Measurements from ENCODE around the gene ARNT2.

The ARNT2 gene

GRCh38 chr15:80382285-80382684, 21.9 kb upstream of the ARNT2 start:
- no peak overlapping the region for H2BK5ac ChIP-seq (ENCODE audit: low read depth, low read length, poor library complexity, severe bottlenecking)
- no peaks in the 10 kb centered on the region for H3K4me1 ChIP-seq (ENCODE audit: control insufficient read depth, insufficient read depth, low read depth, low read length)
- H3K14ac ChIP-seq (ENCODE audit: low read length in 2 of 2) = no peak overlapping the region
- H2BK120ac ChIP-seq (ENCODE audit: low read depth, low read length) = no peak overlapping the region
- H4K8ac ChIP-seq (ENCODE audit: low read length) = no peak overlapping the region
- no peaks in the 10 kb centered on the region for H3K79me1 ChIP-seq (replicated peaks; ENCODE audit: low read length, poor library complexity, severe bottlenecking)
- H2AFZ ChIP-seq (ENCODE audit: low read depth, low read length) = no peak overlapping the region
- peaks cover 5 to 59% of the 10 kb centered on the region in 2 experiments for H3K27me3 ChIP-seq (ENCODE audit: control insufficient read depth in 1 of 2, insufficient read depth in 1 of 2, low read length in 2 of 2)
- H3K18ac ChIP-seq (ENCODE audit: low read depth in 1 of 2, low read length in 2 of 2) = no peak overlapping the region
- no peak overlapping the region for H2BK15ac ChIP-seq (ENCODE audit: low read depth, poor library complexity, severe bottlenecking)
- H2BK12ac ChIP-seq (ENCODE audit: low read length in 2 of 2) = no peak overlapping the region
- no peak overlapping the region for H3K23ac ChIP-seq (ENCODE audit: low read length in 2 of 2)
- no peak overlapping the region for H4K91ac ChIP-seq (ENCODE audit: low read length)
- H3K4ac ChIP-seq (ENCODE audit: low read depth in 1 of 2, low read length in 2 of 2) = no peak overlapping the region
- H3K27ac ChIP-seq (ENCODE audit: low read length, poor library complexity, severe bottlenecking) = no peak overlapping the region
- H3K4me2 ChIP-seq (ENCODE audit: low read length, poor library complexity, severe bottlenecking) = no peak overlapping the region
- H2AK5ac ChIP-seq (ENCODE audit: low read length, severe bottlenecking) = no peak overlapping the region
- H3K36me3 ChIP-seq (ENCODE audit: control insufficient read depth in 1 of 2, insufficient read depth in 2 of 2, low read depth in 1 of 2, low read length in 2 of 2) = no peaks in the 10 kb centered on the region
- WGBS = 87% methylated on average over 3 of the region's 3 CpGs
- DNase-seq = no peak
- no peak overlapping the region for H3K4me3 ChIP-seq (ENCODE audit: insufficient read depth in 1 of 2, low read depth in 1 of 2, low read length in 2 of 2)
- H3K9me3 ChIP-seq (ENCODE audit: control insufficient read depth, low read length) = no peaks in the 10 kb centered on the region
- no peak overlapping the region for H3K9ac ChIP-seq (ENCODE audit: low read length)

DNA sequence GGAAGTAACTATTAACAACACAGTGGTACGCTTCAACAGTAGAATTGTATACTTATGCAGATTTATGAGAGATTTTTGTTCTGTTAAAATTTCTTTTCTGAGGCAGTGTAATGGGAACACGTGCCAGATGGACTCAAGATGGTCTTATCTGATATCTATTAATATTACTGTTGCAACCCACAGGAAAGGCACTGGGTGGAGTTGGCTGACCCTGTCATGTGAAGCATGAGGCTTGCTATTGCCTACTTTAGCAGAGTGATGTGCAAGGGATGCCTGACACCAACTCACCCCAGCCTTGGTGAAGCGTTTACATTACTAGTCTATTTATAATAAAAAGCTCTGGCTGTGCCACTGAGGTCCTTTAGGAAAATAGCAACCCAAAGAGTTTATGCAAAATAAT, 19.8 kb upstream of the ARNT2 start:
- no peak overlapping the region for H3K27ac ChIP-seq (ENCODE audit: low read length, poor library complexity, severe bottlenecking)
- H3K27me3 ChIP-seq (ENCODE audit: control insufficient read depth in 1 of 2, insufficient read depth in 1 of 2, low read length in 2 of 2) = peaks cover 3 to 57% of the 10 kb centered on the region in 2 experiments
- no peak overlapping the region for H2BK5ac ChIP-seq (ENCODE audit: low read depth, low read length, poor library complexity, severe bottlenecking)
- DNase-seq = no peak
- no peak overlapping the region for H3K14ac ChIP-seq (ENCODE audit: low read length in 2 of 2)
- H2AK5ac ChIP-seq (ENCODE audit: low read length, severe bottlenecking) = no peak overlapping the region
- H3K4me1 ChIP-seq (ENCODE audit: control insufficient read depth, insufficient read depth, low read depth, low read length) = no peaks in the 10 kb centered on the region
- H3K36me3 ChIP-seq (ENCODE audit: control insufficient read depth in 1 of 2, insufficient read depth in 2 of 2, low read depth in 1 of 2, low read length in 2 of 2) = no peaks in the 10 kb centered on the region
- no peak overlapping the region for H4K91ac ChIP-seq (ENCODE audit: low read length)
- H2BK15ac ChIP-seq (ENCODE audit: low read depth, poor library complexity, severe bottlenecking) = no peak overlapping the region
- H2BK120ac ChIP-seq (ENCODE audit: low read depth, low read length) = no peak overlapping the region
- H2AFZ ChIP-seq (ENCODE audit: low read depth, low read length) = no peak overlapping the region
- no peak overlapping the region for H3K4ac ChIP-seq (ENCODE audit: low read depth in 1 of 2, low read length in 2 of 2)
- no peaks in the 10 kb centered on the region for H3K9me3 ChIP-seq (ENCODE audit: control insufficient read depth, low read length)
- 89% methylated on average over 2 of the region's 3 CpGs for WGBS
- no peak overlapping the region for H3K23ac ChIP-seq (ENCODE audit: low read length in 2 of 2)
- no peak overlapping the region for H4K8ac ChIP-seq (ENCODE audit: low read length)
- no peak overlapping the region for H3K4me2 ChIP-seq (ENCODE audit: low read length, poor library complexity, severe bottlenecking)
- no peak overlapping the region for H3K9ac ChIP-seq (ENCODE audit: low read length)
- no peak overlapping the region for H2BK12ac ChIP-seq (ENCODE audit: low read length in 2 of 2)
- H3K4me3 ChIP-seq (ENCODE audit: insufficient read depth in 1 of 2, low read depth in 1 of 2, low read length in 2 of 2) = no peak overlapping the region
- no peak overlapping the region for H3K18ac ChIP-seq (ENCODE audit: low read depth in 1 of 2, low read length in 2 of 2)
- no peaks in the 10 kb centered on the region for H3K79me1 ChIP-seq (replicated peaks; ENCODE audit: low read length, poor library complexity, severe bottlenecking)

GRCh38 chr15:80386151-80386550, 18.0 kb upstream of the ARNT2 start:
- Histone ChIP-seq H2AFZ (ENCODE audit: low read depth, low read length) (no peak overlapping the region), H3K23ac (ENCODE audit: low read length in 2 of 2) (no peak overlapping the region), H2BK15ac (ENCODE audit: low read depth, poor library complexity, severe bottlenecking) (no peak overlapping the region), H3K36me3 (ENCODE audit: control insufficient read depth in 1 of 2, insufficient read depth in 2 of 2, low read depth in 1 of 2, low read length in 2 of 2) (no peaks in the 10 kb centered on the region), H3K9me3 (ENCODE audit: control insufficient read depth, low read length) (no peaks in the 10 kb centered on the region), H2BK5ac (ENCODE audit: low read depth, low read length, poor library complexity, severe bottlenecking) (no peak overlapping the region), H2BK120ac (ENCODE audit: low read depth, low read length) (no peak overlapping the region), H3K9ac (ENCODE audit: low read length) (no peak overlapping the region), H3K4me2 (ENCODE audit: low read length, poor library complexity, severe bottlenecking) (no peak overlapping the region), H3K27me3 (ENCODE audit: control insufficient read depth in 1 of 2, insufficient read depth in 1 of 2, low read length in 2 of 2) (peaks cover 0 to 41% of the 10 kb centered on the region in 2 experiments), H3K14ac (ENCODE audit: low read length in 2 of 2) (no peak overlapping the region), H4K91ac (ENCODE audit: low read length) (no peak overlapping the region), H3K4me1 (ENCODE audit: control insufficient read depth, insufficient read depth, low read depth, low read length) (no peaks in the 10 kb centered on the region), H3K4ac (ENCODE audit: low read depth in 1 of 2, low read length in 2 of 2) (no peak overlapping the region), H3K18ac (ENCODE audit: low read depth in 1 of 2, low read length in 2 of 2) (no peak overlapping the region), H2BK12ac (ENCODE audit: low read length in 2 of 2) (no peak overlapping the region), H3K4me3 (ENCODE audit: insufficient read depth in 1 of 2, low read depth in 1 of 2, low read length in 2 of 2) (no peak overlapping the region), H4K8ac (ENCODE audit: low read length) (no peak overlapping the region), H3K79me1 (replicated peaks; ENCODE audit: low read length, poor library complexity, severe bottlenecking) (no peaks in the 10 kb centered on the region), H3K27ac (ENCODE audit: low read length, poor library complexity, severe bottlenecking) (no peak overlapping the region), H2AK5ac (ENCODE audit: low read length, severe bottlenecking) (no peak overlapping the region)
- DNase-seq = no peak
- WGBS = 93% methylated on average over 1 of the region's 1 CpG

GRCh38 chr15:80388326-80388725, 15.9 kb upstream of the ARNT2 start:
- DNase-seq = no peak
- 71% methylated on average over 2 of the region's 3 CpGs for WGBS
- Histone ChIP-seq H3K27me3 (ENCODE audit: control insufficient read depth in 1 of 2, insufficient read depth in 1 of 2, low read length in 2 of 2) (peaks cover 0 to 43% of the 10 kb centered on the region in 2 experiments), H2AFZ (ENCODE audit: low read depth, low read length) (no peak overlapping the region), H2BK15ac (ENCODE audit: low read depth, poor library complexity, severe bottlenecking) (no peak overlapping the region), H3K9me3 (ENCODE audit: control insufficient read depth, low read length) (no peaks in the 10 kb centered on the region), H4K91ac (ENCODE audit: low read length) (no peak overlapping the region), H3K36me3 (ENCODE audit: control insufficient read depth in 1 of 2, insufficient read depth in 2 of 2, low read depth in 1 of 2, low read length in 2 of 2) (no peaks in the 10 kb centered on the region), H2BK5ac (ENCODE audit: low read depth, low read length, poor library complexity, severe bottlenecking) (no peak overlapping the region), H3K4me3 (ENCODE audit: insufficient read depth in 1 of 2, low read depth in 1 of 2, low read length in 2 of 2) (no peak overlapping the region), H3K27ac (ENCODE audit: low read length, poor library complexity, severe bottlenecking) (no peak overlapping the region), H2AK5ac (ENCODE audit: low read length, severe bottlenecking) (no peak overlapping the region), H3K4me2 (ENCODE audit: low read length, poor library complexity, severe bottlenecking) (no peak overlapping the region), H3K18ac (ENCODE audit: low read depth in 1 of 2, low read length in 2 of 2) (no peak overlapping the region), H3K9ac (ENCODE audit: low read length) (no peak overlapping the region), H4K8ac (ENCODE audit: low read length) (no peak overlapping the region), H3K14ac (ENCODE audit: low read length in 2 of 2) (no peak overlapping the region), H2BK12ac (ENCODE audit: low read length in 2 of 2) (no peak overlapping the region), H3K4ac (ENCODE audit: low read depth in 1 of 2, low read length in 2 of 2) (no peak overlapping the region), H3K79me1 (replicated peaks; ENCODE audit: low read length, poor library complexity, severe bottlenecking) (no peaks in the 10 kb centered on the region), H2BK120ac (ENCODE audit: low read depth, low read length) (no peak overlapping the region), H3K23ac (ENCODE audit: low read length in 2 of 2) (no peak overlapping the region), H3K4me1 (ENCODE audit: control insufficient read depth, insufficient read depth, low read depth, low read length) (no peaks in the 10 kb centered on the region)

Measured in mesenchymal stem cell (in vitro differentiated cells and primary cell).